AG09309 (cell line): ENCODE measurements around the gene CNTNAP5.

Experiments used
- DNase-seq: peaks from one replicate; pipeline ENCODE4 v3.0.0-alpha.2; 2010; ENCODE audit warnings: low read depth
- H3K4me3 ChIP-seq: 2 replicates; pipeline ENCODE4 v1.5.1; 2011; ENCODE audit warnings: mild to moderate bottlenecking, low read depth, low read length, moderate library complexity; ENCODE audit not compliant: control insufficient read depth
- TF ChIP-seq, protein P1 (sequence below): IDR thresholded peaks from 2 replicates; pipeline ENCODE4 v1.5.1; 2011; ENCODE audit warnings: mild to moderate bottlenecking, low read depth, low read length, inconsistent platforms; ENCODE audit not compliant: insufficient read depth, control insufficient read depth; ENCODE audit errors: missing control alignments

The CNTNAP5 gene

DNA sequence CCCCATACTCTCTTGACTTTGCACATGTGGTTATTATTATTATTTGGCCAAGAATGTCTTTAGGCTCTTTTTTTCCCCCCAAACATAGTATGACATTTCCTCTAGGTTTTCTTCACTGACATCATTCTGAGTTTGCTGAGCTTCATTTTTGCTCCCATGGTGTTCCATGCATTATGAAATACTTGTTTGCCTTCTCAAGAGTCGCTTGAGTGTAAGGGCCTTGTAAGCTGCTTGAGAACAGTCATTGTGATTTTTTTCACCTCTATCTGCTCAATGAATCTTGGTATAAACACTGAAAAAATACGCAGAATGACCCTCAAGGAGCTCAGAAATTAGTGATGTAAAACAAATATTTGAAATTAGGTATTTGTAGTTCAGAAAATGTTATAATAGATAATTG, 688.9 kb downstream of the CNTNAP5 start:
- no peak for DNase-seq
- H3K4me3 ChIP-seq, result no peak overlapping the region
- TF ChIP-seq, protein P1, sequence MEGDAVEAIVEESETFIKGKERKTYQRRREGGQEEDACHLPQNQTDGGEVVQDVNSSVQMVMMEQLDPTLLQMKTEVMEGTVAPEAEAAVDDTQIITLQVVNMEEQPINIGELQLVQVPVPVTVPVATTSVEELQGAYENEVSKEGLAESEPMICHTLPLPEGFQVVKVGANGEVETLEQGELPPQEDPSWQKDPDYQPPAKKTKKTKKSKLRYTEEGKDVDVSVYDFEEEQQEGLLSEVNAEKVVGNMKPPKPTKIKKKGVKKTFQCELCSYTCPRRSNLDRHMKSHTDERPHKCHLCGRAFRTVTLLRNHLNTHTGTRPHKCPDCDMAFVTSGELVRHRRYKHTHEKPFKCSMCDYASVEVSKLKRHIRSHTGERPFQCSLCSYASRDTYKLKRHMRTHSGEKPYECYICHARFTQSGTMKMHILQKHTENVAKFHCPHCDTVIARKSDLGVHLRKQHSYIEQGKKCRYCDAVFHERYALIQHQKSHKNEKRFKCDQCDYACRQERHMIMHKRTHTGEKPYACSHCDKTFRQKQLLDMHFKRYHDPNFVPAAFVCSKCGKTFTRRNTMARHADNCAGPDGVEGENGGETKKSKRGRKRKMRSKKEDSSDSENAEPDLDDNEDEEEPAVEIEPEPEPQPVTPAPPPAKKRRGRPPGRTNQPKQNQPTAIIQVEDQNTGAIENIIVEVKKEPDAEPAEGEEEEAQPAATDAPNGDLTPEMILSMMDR, result no peak

DNA sequence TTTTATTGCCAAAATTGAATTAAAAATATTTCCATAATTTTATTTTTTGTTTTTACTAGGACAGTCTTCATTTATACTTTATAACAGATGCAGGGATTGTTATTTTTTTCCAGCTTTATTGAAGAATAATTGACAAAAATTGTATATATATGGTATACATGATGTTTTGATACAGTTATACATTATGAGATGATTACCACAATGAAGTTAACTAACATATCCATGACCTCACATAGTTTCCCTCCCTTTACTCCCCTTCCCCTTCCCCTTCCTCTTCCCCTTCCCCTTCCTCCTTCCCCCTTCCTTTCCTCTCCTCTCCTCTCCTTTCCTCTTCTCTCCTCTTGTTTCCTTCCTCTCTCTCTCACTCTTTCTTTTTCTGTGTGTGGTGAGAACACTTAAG, 700.1 kb downstream of the CNTNAP5 start:
- DNase-seq, result no peak
- H3K4me3 ChIP-seq, result no peak overlapping the region
- TF ChIP-seq, protein P1, result no peak

DNA sequence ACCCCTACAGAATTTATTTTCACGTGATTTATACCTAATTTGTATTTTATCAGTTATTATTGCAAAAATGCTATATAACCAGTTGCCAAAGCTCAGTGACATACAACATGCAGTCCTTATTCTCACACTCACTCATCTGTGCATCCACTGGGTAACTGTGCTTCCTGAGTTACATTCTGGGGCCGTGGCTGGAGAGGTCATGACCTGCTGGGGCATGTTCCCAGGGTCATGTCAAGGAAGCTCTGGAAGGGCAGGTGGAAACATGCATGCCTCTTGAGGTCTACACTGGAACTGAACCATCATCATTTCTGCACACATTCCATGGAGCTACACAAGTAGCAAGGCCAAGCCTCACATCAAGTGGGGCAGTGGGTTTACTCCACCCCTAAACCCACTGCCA, 715.5 kb downstream of the CNTNAP5 start:
- TF ChIP-seq, protein P1, result no peak
- no peak for DNase-seq
- H3K4me3 ChIP-seq, result no peak overlapping the region

DNA sequence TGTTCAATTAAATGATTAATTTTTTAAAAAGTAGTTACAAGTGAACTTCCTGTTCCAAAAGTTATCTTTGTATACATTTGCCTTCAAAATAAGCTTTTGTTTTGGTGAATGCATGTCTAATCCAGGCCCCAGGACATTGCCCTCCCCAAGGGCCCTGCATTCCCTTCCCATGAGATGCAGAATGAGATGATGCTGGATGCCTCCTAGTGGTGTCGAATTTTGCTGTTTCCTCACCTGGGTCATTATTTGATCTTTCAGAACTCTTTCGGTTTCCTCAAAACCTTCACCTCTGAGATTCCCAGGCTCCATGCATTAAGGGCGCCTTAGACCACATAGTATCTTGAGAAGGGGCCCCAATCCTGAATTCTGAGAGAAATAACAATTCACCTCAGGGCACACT, 728.8 kb downstream of the CNTNAP5 start:
- DNase-seq, result no peak
- H3K4me3 ChIP-seq, result no peak overlapping the region
- TF ChIP-seq, protein P1, result no peak

DNA sequence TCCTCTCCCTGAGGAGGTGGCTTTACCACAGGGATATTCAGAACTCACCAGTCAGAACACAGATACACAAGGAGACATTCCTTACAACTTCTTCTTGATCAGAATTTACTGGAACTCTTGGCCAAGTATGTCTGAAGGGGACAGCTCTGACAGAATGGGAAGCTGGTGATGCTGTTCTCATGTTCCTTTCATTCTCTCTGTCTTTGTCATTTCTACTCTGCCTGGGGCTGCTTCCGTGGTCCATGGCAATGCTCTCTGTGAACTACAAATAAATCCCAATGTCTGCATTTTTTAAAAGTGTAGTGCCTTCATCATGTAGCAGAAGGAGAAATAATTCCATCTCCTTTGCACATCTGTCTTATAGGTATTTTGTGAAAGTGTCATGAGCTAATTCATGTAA, 730.3 kb downstream of the CNTNAP5 start:
- no peak for DNase-seq

DNA sequence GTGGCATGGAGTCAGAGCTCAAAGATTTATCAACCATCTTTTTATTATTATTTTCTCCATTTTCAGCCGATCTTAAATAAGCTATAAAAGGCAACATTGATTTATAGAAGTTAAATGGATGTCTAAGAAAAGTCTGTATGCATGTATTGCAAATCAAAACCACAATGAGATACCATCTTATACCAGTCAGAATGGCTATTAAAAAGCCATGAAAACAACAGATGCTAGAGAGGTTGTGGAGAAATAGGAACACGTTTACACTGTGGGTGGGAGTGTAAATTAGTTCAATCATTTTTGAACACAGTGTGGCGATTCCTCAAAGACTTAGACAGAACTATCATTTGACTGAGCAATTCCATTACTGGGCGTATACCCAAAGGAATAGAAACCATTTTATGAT, 731.0 kb downstream of the CNTNAP5 start:
- TF ChIP-seq, protein P1, result no peak
- DNase-seq, result no peak
- no peak overlapping the region for H3K4me3 ChIP-seq

More for the DNA sequence above, 730.3 kb downstream of the CNTNAP5 start:
- TF ChIP-seq, protein P1, result no peak
- H3K4me3 ChIP-seq, result no peak overlapping the region

DNA sequence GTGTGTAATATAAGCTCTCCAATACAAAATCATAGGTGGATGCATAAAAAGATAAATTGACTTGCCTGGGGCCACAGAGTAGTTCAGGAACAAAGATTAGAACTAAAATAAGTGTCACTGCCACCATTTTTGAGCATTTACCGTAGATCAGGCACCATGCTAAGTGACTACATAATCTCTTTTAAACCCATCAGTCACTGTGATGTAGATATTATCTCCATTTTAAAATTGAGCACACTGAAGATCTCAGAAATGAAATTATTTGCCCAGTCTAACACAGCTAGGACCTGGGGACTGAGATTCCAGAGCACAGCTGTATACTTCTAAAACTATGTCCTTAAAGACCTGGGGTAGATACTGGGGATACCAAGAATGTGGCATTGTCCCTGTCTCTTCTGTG, 737.3 kb downstream of the CNTNAP5 start:
- no peak for DNase-seq
- TF ChIP-seq, protein P1, result no peak
- no peak overlapping the region for H3K4me3 ChIP-seq
